ENCODE data around the gene BRCA2.

BRCA2 gene

GRCh38 chr13:32315238-32316027 is at the start of gene BRCA2, which contains the start of gene ZAR1L:
Gene BRCA2 (plus strand): TSS chr13:32315508. CDS start chr13:32316461, 953 bp downstream.
Gene ZAR1L (minus strand): TSS chr13:32315363. CDS start chr13:32311925, 3,438 bp downstream.
- DNase-seq, result peak; percentile 90

- no peak for DNase-seq
These were observed 49.6 kb upstream of the BRCA2 start for GRCh38 chr13:32265726-32266125.

GRCh38 chr13:32266130-32266529 is 49.2 kb upstream of the BRCA2 start:
- no peak for DNase-seq

GRCh38 chr13:32267836-32268439 is 47.4 kb upstream of the BRCA2 start:
- DNase-seq, result no peak

GRCh38 chr13:32272021-32272683 is 43.2 kb upstream of the BRCA2 start:
- DNase-seq, result no peak

GRCh38 chr13:32277839-32278238 is 37.5 kb upstream of the BRCA2 start:
- DNase-seq, result no peak

GRCh38 chr13:32278426-32278825 is 36.9 kb upstream of the BRCA2 start:
- DNase-seq, result peak; percentile 17

- no peak for DNase-seq
These were observed 34.2 kb upstream of the BRCA2 start for GRCh38 chr13:32281096-32281495.

- DNase-seq, result no peak
These were observed 33.1 kb upstream of the BRCA2 start for GRCh38 chr13:32282096-32282711.

GRCh38 chr13:32284927-32285632 is 30.2 kb upstream of the BRCA2 start:
- peak; percentile 46 for DNase-seq

- no peak for DNase-seq
These were observed 29.7 kb upstream of the BRCA2 start for GRCh38 chr13:32285633-32285965.

- peak; percentile 37 for DNase-seq
These were observed 18.1 kb upstream of the BRCA2 start for GRCh38 chr13:32297206-32297605.

- no peak for DNase-seq
These were observed 16.6 kb upstream of the BRCA2 start for GRCh38 chr13:32298695-32299094.

- DNase-seq, result no peak
These were observed 15.4 kb upstream of the BRCA2 start for GRCh38 chr13:32299893-32300292.

- no peak for DNase-seq
These were observed 14.9 kb upstream of the BRCA2 start for GRCh38 chr13:32300406-32300805.

- no peak for DNase-seq
These were observed 14.4 kb upstream of the BRCA2 start for GRCh38 chr13:32300920-32301319.

- DNase-seq, result no peak
These were observed 12.8 kb upstream of the BRCA2 start for GRCh38 chr13:32302461-32302860.

- no peak for DNase-seq
These were observed 9.7 kb upstream of the BRCA2 start for GRCh38 chr13:32305646-32306045.

- no peak for DNase-seq
These were observed 5.8 kb upstream of the BRCA2 start for GRCh38 chr13:32309312-32310133.

- DNase-seq, result peak; percentile 61
These were observed 5.1 kb upstream of the BRCA2 start for GRCh38 chr13:32310134-32310706.

- DNase-seq, result no peak
These were observed 4.0 kb upstream of the BRCA2 start for GRCh38 chr13:32311188-32311897.

Measured in fibroblast of upper back skin (primary cell).